ENCODE measurements around the gene MXD4.

GRCh38 chr4:2301225-2301642 is 39.3 kb upstream of the MXD4 start:
- no peak for TF ChIP-seq ZNF10 (CRISPR knock-in tag; IDR thresholded peaks at IDR 0.05; ENCODE audit: borderline replicate concordance, low read depth)
- TF ChIP-seq ZNF251 (CRISPR knock-in tag; IDR thresholded peaks at IDR 0.05) = no peak

Data from HepG2 (cell line).